ENCODE data around the gene TAF5L.

Gene TAF5L

DNA sequence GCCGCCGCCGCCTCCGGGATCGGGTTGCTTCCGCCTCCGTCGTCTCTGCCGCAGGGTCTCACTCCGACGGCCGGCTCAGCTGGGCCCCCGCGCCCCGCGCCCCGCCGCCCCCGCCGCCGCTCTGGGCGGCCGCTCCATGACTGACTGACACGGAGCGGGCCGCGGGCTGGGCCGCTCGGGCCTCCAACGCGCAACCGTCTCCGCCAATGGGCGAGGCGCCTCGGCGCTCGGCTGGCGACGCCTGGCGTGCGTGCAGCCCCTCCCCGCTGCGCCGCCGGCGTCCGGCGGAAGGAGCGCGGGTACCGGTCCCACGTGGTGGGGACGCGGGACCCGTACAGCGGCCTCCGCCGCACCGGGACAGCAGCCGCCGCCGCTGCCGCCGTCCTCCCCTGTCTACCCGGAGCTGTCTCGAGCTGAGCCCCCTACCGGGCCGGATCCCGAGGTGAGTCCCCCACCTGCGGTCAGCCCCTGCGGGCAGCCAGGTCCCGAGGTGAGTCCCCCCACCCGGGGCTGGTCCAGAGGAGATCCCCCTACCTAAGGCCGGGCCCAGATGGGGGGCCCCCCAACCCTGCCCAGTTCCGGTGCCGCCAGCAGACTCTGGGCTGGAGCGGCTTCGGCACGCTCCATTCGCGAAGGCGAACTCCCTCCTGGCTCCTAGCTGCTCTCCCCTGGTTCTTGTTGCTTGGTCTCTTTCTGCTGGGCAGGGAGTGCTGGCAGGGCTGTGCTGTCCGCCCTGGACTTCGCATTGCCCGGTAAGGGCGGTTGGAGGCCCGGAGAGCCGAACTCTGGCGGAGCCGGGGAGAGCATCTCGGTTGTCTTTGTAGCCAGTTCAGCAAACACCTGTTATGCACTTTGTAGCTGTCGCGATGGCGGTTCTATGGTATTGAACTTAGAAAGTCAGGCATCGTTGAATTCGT lies at the start of gene TAF5L, which contains the start of gene URB2:
Gene TAF5L (minus strand): TSS at position 208 of the 917 bp plus-strand sequence. CDS start 11,640 bp downstream, outside the sequence.
Gene URB2 (plus strand): TSS at position 333 of the 917 bp plus-strand sequence. CDS start 1,387 bp downstream, outside the sequence.
- peak; percentile 88 for DNase-seq (ENCODE audit: low read depth, low spot score)

- DNase-seq (ENCODE audit: low read depth, low spot score): no peak
These were observed 49.5 kb upstream of the TAF5L start for GRCh38 chr1:229675396-229675795.

DNA sequence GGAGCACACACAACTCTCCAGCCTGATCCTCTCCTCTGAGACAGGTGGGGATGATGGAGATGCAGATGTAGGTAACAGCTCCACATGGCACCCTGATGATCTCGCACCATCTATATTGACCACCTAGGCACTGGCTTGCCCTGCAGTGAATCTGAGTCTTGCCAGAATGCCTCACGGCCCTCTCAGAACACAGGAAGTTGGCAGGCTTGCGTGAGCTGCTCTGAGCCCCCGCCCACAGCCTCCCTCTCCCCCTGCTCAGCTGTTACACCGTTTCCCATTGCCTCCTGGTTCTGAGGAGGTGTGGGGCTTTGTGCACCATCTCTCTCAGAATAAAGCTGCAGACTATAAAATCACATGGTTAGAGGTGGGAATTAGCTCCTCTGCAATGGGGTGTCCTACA lies 48.1 kb upstream of the TAF5L start:
- no peak for DNase-seq (ENCODE audit: low read depth, low spot score)

GRCh38 chr1:229672246-229672645 lies 46.3 kb upstream of the TAF5L start:
- DNase-seq (ENCODE audit: low read depth, low spot score): no peak

- no peak for DNase-seq (ENCODE audit: low read depth, low spot score)
These were observed 45.4 kb upstream of the TAF5L start for GRCh38 chr1:229671310-229671709.

DNA sequence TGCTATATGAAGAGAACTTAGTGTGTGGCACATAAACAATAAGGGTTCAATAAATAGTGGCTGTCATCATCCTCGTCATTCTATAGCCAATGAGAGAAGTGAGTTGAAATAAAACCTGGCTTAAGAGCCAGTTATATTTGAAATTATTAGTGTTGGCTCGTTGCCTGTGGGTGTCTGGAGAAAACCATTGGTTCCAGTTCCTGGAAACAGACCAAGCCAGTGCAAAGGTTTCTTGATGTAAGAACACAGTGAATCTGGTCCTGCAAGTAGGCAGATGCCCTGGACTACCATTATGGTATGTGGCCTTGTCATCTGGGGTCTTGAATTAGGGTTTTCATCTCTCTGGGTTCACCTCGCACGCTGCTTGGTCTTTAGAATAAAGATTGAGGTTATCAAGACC lies 43.4 kb upstream of the TAF5L start:
- no peak for DNase-seq (ENCODE audit: low read depth, low spot score)

- no peak for DNase-seq (ENCODE audit: low read depth, low spot score)
These were observed 40.7 kb upstream of the TAF5L start for GRCh38 chr1:229666585-229666984.

GRCh38 chr1:229665912-229666558 lies 40.1 kb upstream of the TAF5L start:
- DNase-seq (ENCODE audit: low read depth, low spot score): no peak

DNA sequence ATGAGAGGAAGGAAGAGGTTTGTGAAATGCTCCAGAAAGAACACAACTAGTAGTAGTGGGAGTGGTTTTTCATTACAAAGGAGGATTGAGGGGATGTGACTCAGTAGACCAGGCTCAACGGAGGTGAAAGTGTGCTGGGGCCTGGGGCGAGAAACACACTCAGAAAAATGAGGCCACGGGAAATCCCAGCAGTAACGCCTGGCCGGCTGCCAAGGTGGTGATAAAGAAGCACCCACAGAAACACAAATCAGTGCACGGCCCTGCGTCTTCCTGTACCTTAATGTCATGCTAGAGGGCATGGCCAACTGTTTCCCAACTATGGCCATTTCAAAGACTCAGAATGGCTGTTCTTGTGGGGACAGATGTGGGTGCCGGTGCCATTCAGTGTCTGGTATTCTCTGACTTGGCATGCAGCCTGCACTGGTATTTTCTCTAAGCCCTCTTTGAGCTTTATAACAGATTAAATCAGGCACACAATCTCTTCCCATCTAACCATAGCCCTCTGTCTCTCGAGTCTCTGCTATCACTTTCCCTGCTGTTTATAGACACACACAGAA lies 38.3 kb upstream of the TAF5L start:
- DNase-seq (ENCODE audit: low read depth, low spot score): no peak

GRCh38 chr1:229661897-229662296 lies 36.0 kb upstream of the TAF5L start:
- no peak for DNase-seq (ENCODE audit: low read depth, low spot score)

DNA sequence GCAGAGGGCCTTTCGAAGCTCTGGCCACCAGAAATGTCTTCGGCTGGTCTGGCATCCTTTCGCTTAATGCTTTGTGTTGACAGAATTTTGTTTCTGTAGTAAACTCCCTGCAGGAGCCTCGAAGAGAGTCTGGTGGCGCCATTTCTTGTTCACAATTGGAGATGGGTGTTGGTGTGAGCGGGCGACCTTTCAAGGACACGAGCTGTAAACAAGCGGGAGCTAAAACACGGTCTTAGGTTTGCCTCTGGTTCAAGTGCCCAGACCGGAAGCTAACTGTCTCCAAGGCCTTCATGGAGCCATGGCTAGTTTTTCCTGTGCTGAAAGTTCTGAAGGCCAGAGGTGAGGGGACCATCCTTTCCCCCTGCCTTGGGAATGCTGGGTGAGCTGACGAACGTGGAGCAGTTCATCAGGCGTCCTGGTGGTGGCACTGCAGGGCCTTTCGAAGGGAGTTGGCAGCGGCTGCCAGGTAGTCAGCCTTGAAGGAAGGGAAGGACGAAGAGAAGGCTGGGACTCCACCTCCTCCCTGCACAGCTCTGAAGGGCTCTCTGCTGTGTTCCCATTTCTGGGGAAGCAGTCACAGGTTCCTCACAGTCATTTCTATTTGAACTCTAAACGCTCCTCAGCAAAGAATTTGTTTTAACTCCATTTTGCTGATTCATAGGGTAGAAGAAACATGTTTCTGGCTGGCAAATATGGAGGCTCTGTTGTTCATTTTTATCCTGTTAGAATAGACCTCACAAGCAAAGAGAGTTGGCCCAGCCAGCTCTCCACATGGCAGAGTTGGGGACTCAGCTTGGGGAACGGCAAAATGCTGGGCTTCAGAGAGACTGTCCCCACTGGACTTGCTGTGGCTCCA lies 35.3 kb upstream of the TAF5L start:
- DNase-seq (ENCODE audit: low read depth, low spot score): peak; percentile 92

DNA sequence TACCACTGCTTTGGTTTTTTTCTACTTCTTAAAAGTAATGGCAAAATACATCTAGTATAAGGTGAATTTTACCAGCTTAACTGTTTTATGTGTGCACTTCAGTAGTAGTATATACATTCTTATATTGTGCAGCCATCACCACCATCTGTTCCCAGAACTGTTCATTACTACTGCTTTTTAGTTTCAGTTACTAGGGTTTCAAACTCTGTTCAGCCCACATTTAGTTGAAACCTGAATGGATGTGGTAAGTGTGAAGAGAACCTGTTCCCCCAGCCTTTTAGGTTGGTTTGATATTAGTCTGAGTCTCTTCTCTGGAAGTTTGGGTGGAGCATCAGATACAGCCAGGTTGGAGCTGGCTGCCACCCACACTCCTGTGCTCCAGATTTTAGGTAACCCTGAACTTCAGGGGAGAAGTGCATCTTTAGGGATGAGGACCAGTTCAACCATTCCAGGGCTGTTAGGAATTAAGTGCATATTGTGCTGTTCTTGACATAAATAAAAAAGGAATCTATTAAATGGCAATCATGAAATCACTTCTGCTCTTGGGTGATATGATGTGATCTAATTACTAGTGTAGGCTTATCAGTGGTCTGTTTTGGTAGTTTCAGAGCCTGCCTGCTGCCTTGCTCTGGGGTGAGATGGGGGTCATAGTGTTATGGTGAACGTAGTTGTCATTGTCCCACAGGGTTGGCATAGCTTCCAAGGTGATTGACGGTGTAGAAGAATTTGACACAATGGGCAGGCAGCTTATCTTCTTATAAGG lies 32.3 kb upstream of the TAF5L start:
- no peak for DNase-seq (ENCODE audit: low read depth, low spot score)

DNA sequence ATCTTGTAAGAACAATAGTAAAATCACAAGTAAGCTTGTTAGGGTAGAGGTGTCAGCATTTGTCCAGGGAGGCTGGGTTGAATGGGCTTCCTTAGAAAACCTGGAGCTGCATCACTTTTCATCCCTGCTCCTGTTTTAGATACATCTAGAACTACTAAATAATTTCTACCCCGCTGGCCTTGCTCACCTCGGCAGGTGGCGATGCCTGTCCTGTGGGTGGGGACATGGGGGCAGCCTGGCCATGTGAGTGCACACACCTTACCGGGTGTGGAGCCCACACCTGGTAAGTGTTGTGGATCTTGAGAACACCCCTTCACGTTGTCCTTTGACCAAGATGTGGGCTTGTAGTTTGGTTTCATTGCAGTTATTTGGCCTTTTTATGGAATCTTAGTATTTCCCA lies 29.9 kb upstream of the TAF5L start:
- no peak for DNase-seq (ENCODE audit: low read depth, low spot score)

DNA sequence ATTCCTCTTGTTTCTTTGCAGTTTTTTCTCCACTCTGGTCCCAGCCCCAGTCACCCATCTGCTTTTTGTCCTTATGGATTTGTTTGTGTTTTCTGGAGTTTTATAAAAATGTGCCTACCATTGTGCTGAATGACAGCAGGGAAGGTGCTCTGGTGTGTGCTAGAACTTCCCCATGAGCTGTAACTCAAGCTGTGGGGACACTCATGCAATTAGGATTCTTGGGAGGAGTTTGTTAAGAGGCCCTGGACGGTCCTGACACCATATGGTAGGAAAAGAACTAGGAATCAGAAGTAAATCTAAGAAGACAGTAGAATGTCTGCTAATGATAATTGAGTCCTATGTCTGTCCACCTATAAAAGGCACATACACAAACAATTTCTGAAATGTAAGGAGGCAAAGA lies 27.5 kb upstream of the TAF5L start:
- DNase-seq (ENCODE audit: low read depth, low spot score): no peak

DNA sequence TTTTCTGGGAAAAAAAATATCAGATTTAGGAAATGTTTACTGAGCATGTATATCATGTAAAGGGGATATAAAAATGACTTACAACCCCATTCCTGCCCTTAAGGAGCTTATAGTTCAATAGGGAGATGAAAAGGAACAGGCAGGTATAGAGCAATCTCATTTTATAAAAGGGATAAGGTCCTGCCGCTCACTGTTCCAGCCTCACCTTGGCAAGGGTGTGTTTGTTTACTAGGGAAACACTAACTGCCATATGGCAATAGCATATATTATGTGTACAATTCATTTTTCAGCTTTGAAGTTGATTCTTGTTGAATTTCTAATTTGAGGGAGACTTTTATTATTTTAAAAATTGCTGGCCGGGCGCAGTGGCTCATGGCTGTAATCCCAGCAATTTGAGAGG lies 25.6 kb upstream of the TAF5L start:
- no peak for DNase-seq (ENCODE audit: low read depth, low spot score)

- no peak for DNase-seq (ENCODE audit: low read depth, low spot score)
These were observed 24.1 kb upstream of the TAF5L start for GRCh38 chr1:229650045-229650444.

DNA sequence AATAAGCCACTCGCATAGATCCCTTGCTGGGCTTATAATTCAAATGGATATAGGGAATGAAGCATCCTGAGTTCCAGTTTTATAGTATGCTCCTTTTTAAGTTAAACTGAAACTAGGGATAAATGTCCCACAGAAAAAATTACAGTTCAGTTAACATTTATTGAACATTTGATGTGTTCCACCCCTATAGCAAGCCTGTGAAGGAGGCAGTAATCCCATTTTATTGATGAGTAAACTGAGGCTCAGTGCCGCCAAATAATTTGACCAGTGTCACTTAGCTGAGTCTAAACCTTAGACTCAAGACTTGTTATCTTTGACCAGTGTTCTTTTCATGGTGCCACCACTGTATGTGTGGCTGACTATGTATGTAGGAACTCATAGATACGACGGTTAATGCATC lies 22.5 kb upstream of the TAF5L start:
- no peak for DNase-seq (ENCODE audit: low read depth, low spot score)

- peak; percentile 12 for DNase-seq (ENCODE audit: low read depth, low spot score)
These were observed 19.5 kb upstream of the TAF5L start for GRCh38 chr1:229645324-229645993.

DNA sequence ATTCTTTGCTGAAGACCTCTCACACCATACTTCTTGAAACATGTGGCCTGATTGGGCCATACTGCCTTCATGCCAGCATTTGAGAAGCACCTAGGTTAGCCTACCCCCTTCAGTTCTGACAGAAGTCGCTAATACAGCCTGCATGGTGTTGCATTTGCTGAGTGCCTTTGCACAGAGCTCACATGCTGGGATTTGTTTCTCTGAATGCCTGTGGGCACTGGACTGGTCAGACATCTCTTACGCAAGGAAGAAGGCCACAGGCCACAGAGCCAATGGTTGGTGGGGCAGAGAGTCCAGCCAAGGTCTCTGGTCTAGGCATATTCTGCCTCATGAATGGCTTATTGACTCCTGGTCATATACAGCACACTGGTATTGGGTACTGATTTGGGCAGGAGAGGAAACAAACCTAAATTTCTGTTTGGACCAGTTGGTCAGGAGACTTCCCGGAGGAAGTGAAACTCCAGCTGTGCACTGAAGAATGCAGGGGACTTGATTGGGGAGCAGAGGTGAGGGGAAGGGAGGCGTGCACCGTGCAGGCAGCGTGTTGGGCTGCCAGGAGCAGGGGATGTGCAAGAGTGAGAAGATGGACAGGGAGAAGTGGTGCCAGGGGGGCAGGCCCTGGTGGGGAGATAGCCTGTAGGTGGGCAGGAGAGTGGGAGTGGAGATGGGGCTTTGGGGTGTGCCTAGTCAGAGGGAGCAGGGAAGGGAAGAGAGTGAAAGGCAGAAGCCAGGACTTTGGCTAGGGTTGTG lies 18.2 kb upstream of the TAF5L start:
- DNase-seq (ENCODE audit: low read depth, low spot score): no peak

GRCh38 chr1:229642970-229643369 lies 17.0 kb upstream of the TAF5L start:
- no peak for DNase-seq (ENCODE audit: low read depth, low spot score)
